IPS DF 19.7 (cell line): ENCODE data around the gene CPSF3.
"Not testable (repeated sequence)": the region's sequence is repeated elsewhere in the genome, so short reads cannot be mapped to it uniquely, and the experiment has no call there.

Experiments
- DNase-seq: peaks from one replicate; pipeline ENCODE4 v3.0.0-alpha.2; 2013; ENCODE audit warnings: low read depth, low spot score

The CPSF3 gene

GRCh38 chr2:9466147-9466683 is 42.8 kb downstream of the CPSF3 start:
- no peak for DNase-seq

DNA sequence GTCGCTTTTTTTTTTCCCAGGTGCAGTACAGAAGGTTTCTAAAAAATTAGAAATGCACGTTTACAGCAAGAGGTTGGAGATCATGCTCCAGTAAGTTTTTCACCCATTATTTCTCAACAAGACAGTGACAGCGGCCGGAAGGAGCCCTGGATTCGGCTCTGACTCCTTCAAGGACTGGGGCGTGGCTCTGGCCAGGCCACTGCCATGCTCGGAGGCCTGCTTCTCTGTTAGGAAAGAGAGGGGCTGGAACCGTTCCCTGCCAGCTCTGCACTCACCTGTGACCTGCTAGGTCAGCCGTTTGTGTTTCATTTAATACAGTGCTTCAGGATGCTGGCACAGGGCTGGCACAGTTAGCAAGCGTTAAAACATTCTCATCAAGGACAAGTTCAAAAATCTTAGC is 44.2 kb downstream of the CPSF3 start:
- no peak for DNase-seq

- no peak for DNase-seq
Measured at GRCh38 chr2:9471206-9471605, 47.8 kb downstream of the CPSF3 start.

DNA sequence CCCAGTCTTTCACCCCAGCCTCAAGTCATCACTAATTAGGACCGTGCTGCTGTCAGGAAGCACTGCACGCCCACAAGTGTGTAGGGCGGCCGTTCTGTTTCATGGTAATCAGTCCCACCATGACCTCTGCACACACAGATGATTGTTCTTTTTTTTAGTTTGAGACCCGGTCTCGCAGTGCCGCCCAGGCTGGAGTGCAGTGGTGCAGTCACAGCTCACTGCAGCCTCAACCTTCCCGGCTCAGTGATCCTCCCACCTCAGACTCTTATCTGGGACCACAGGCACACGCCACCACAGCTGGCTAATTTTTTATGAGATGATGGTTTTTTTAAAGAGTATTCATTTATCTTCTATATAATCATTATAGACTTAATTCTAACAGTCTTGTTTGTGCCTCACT is 49.1 kb downstream of the CPSF3 start:
- no peak for DNase-seq

DNA sequence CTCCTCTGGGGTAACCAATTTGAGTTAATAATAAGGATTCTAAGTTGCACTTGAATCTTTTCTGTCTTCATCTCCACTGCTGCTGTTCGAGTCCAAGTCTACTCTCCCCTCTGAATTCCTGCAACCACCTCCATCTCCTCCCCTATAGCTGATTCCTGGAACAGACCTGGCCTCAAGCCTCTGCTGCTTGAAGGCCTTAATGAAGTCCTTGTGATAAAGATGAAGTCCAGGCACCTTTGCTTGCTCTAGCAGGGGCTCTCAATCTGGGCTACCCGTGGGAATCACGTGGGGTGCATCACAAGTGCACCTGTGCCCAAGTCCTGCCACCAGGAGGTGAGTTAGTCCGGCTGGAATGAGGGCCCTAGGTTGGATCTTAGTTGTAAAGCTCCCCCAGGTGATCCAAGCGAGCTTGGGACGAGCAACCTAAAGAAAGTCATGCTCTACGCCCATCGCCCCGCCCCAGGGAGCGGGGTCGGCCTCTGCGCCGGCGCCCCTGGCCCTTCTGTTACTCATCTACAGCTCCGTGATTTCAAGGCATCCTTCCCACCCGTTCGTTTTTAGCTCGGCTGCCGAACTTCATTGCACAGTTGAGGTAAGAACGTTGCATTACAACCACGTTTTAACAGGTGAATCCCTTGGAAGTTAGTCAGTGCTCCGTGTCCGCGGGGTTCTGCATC is 50.0 kb downstream of the CPSF3 start:
- DNase-seq: no peak

DNA sequence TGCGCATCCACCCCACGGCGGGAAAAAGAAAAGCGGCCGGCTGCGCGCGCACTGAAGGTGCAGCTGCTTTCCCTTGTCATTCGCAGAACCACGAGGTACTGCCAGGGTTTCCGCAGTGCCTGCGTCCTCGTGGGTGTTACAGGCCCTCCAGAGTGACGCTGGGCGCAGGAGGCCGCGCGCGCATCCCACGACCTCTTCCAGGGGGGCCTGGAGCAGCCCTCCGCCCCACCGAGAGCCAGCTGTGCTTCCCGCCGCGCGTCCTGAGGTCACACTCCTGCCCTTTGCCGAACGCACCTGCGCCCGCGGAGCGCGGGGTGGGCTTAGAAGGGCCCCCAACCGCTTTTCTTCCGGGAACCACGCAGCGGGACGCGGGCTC is 50.5 kb downstream of the CPSF3 start:
- no peak for DNase-seq

DNA sequence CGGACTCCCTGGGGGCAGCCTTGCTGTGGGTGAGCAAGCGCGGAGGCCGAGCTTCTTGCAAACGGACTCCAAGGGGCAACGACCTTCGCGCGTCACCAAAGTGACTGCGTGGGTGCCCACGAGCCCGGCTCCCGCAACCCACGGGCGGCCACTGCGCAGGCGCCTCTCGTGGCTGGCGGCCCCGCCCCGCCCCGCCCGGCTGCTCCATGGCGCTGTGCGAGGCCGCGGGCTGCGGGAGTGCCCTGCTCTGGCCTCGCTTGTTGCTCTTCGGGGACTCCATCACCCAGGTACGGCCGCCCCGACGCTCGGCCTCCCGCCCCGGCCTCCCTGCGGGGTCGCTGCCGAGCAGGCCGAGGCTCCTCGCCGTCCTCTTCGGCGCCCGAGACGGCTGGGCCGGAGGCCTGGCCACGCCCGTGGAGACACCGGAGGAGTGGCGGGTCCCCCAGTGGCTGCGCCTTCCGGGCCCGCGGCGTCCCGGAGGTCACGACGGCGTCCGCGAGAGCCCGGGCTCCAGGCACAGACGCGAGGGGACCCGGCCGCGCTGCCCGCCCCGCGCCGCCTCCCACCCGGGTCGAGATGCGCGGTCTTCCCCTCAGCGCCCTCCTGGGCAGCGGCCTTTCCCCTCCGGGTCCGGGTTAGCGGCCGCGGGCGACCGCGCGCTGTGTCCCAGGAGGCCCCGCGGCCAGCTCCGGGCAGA is 51.1 kb downstream of the CPSF3 start, which contains the start of gene IAH1:
Gene IAH1 (plus strand): TSS at position 191 of the 697 bp plus-strand sequence. CDS start 16 bp downstream, at position 207.
- DNase-seq: no peak

DNA sequence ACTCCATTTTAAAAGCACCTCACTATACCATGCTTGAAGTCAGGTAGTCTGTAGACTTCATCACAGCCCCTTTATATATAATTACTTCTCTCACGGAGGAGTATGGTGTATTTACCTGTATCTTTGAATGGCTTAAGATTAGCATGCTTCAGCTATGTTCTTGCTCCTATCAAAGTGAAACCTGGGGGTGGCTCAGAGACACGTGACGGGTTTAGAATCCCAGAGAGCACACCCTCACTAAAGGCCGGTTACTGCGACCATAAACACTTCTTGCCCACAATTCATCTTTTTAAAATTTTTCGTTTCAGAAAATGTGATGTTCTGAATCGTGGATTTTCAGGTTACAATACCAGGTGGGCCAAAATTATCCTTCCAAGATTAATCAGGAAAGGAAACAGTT is 54.5 kb downstream of the CPSF3 start:
- no peak for DNase-seq

- no peak for DNase-seq
Measured at GRCh38 chr2:9478526-9478925, 55.1 kb downstream of the CPSF3 start.

DNA sequence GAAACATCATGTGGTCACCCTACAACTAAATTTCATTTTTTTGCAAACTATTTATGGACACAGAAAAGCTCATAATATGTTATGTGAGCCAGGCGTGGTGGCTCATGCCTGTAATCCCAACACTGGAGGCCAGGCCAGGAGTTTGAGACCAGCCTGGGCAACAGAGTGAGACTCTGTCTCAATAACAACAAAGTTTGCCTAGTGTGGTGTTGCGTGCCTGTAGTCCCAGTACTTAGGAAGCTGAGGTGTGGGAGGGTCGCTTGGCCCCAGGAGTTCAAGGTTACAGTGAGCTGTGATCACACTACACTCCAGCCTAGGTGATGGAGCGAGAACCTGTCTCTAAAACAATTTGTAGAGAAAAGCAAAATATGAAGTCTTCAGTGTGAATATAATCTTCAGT is 56.7 kb downstream of the CPSF3 start:
- no peak for DNase-seq

- DNase-seq: no peak
Measured at GRCh38 chr2:9483107-9483506, 59.7 kb downstream of the CPSF3 start.

DNA sequence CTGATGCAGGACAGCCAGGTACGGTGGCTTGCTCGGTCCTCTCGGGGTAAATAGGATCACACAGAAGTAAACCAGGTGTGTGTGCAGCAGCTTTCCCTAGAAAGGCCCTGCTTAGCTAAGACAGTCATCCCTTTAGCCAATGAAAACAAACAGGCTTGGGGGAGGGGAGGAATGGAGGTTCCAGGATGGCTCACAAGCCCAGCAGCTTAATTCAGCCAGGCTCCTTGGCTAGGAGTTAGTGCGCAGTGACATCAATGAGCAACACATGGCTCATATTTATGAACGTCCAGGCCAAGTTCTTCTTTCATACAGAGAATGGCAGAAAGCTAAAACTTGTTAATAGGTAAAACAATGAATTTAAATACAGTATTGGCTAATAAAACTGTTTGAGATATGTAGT is 61.1 kb downstream of the CPSF3 start:
- no peak for DNase-seq

GRCh38 chr2:9488583-9489547 is 65.4 kb downstream of the CPSF3 start:
- DNase-seq: no peak

DNA sequence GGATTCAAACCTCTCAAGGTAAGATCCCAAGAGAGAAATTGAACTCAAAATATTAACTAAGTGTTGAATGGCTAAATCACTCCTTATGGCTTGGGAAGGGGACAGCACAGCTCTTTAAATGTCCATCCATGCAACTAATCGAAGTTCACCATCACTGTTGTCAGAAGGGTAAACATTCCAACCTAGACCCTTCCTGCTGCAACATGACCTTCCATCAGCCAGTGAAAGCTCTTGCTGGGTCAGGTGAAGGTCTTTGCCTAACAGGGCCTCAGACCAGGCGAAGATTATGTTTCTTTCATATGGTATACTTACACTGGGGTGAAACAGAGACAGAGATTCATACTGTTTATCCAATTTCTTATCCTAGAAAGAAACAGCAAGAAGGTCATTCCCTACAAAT is 67.3 kb downstream of the CPSF3 start:
- DNase-seq: no peak

DNA sequence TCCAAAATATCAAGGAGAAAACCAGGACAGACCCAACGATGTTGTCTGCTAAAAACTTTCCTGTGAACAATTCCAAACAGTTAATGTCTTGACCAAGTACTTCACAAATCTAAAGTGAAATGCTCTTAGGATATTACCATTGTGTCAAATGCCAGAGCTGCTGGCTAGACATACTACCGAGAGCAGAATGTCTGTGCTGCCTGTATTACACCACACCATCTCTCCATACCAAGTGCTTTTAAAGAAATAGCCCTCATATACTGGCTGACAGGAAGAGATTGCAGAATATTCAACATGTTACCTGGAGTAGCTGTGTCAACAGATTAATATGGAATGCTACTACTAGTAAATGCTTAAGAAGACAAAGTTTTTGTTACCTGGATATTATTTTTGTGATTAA is 69.5 kb downstream of the CPSF3 start:
- DNase-seq: no peak

- no peak for DNase-seq
Measured at GRCh38 chr2:9493478-9493877, 70.0 kb downstream of the CPSF3 start.

- no peak for DNase-seq
Measured at GRCh38 chr2:9494081-9494480, 70.6 kb downstream of the CPSF3 start.

- no peak for DNase-seq
Measured at GRCh38 chr2:9497017-9497416, 73.6 kb downstream of the CPSF3 start.

DNA sequence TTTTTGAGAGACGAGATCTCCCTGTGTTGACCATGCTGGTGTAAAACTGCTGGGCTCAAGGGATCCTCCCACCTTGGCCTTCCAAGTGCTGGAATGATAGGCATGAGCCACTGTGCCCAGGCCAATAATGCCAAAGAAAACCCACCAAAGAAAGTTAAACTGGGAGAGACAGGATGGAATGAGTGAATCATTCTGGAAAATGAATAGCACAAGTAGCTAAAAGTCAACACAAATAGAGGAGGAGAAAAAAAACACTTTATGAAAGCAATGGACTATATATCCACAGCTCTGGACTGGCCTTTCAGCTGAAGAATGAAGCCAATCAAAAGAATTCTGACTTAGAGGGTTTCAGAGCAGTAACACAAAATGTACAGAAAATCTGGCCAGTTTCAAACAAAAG is 74.8 kb downstream of the CPSF3 start:
- DNase-seq: no peak

GRCh38 chr2:9508931-9509330 is 85.5 kb downstream of the CPSF3 start:
- DNase-seq: no peak

DNA sequence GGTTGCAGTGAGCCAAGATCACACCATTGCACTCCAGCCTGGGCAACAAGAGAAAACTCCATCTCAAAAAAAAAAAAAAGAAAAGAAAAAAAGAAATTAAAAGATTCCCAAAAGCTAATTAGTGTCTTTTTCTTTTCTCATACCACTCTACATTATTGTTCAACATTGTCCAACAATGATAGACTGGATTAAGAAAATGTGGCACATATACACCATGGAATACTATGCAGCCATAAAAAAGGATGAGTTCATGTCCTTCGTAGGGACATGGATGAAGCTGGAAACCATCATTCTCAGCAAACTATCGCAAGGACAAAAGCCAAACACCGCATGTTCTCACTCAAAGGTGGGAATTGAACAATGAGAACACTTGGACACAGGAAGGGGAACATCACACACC is 90.5 kb downstream of the CPSF3 start:
- not testable (repeated sequence) for DNase-seq
